Activated CD4-positive, alpha-beta T cell treated with anti-CD3 and anti-CD28 coated beads, Interleukin-2, amount 10 ng/mL, durations not matched to agents 24 days and 14 days (primary cell): ENCODE results near the gene TRAP1. TPM values are rescaled to one million over a fixed set of nuclear protein-coding genes. Genes with fewer than 3 reads are reported as not detected.
"Not testable (repeated sequence)": the region's sequence is repeated elsewhere in the genome, so short reads cannot be mapped to it uniquely, and the experiment has no call there.

Experiments
- DNase-seq: peaks from one replicate; pipeline ENCODE4 v3.0.0; 2022
- H3K27ac Mint-ChIP-seq: one replicate; pipeline ENCODE4 v1.8.0; 2022; ENCODE audit warnings: mild to moderate bottlenecking, mixed read lengths
- H3K27me3 Mint-ChIP-seq: one replicate; pipeline ENCODE4 v1.8.0; 2022; ENCODE audit warnings: mixed read lengths
- H3K36me3 Mint-ChIP-seq: one replicate; pipeline ENCODE4 v1.8.0; 2022; ENCODE audit warnings: low read depth, mild to moderate bottlenecking, mixed read lengths
- H3K4me1 Mint-ChIP-seq: one replicate; pipeline ENCODE4 v1.8.0; 2021; ENCODE audit warnings: mixed read lengths
- H3K4me3 Mint-ChIP-seq: one replicate; pipeline ENCODE4 v1.8.0; 2022; ENCODE audit warnings: mild to moderate bottlenecking, moderate library complexity, mixed read lengths
- H3K9me3 Mint-ChIP-seq: one replicate; pipeline ENCODE4 v1.8.0; 2021; ENCODE audit warnings: mixed read lengths
- intact Hi-C: fragments of 100-400 bp; cut with micrococcal nuclease; formaldehyde crosslinking; loops from one replicate; pipeline ENCODE4 v1.15.1; 2023
- total RNA-seq: library from RNA; stranded (reverse); gene quantifications from 2 replicates; pipeline ENCODE4 v1.2.3, GENCODE V29; 2022

The TRAP1 gene
- total RNA-seq, 1 donor from 2014 or later = 421 TPM

DNA sequence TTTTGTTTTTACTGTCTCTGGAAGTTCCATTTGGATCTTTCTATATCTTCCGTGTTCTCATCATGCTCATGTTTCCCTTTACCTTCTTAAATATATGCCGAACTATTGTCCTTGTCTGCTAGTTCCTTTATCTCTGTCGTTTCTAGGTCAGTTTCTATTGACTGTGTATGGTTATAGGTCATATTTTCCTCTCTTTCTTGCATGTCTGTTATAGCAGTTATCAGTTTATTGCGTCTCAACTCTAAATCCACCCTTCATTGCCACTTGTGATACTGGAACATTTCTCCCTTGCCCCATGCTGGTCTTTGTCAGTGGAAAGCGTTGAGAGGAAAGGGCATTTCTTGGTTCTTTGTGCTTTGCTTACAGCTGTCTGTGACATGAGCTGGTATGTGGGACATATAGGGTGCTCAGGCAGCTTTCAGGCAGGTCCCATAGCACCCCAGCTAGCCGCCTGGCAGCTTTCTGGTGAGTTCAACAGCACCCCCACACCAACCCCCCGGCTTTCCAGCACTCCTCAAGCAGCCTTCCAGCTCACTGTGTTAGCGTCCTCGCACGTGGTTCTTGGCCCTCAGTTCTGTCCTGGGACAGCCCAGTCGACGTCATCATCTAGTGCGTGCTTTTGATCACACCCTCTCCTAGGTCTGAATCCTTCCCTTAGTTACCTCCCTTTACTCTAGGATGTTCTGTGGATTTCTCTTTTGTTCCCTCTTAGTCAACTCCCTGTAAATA, 78.2 kb downstream of the TRAP1 start:
- intact Hi-C loops = no loop called here
- Mint-ChIP-seq H3K4me3 (no peak overlapping the region), H3K9me3 (no peaks in the 10 kb centered on the region)

GRCh38 chr16:3637371-3637923, 79.9 kb downstream of the TRAP1 start:
- peaks cover 16% of the 10 kb centered on the region for H3K4me1 Mint-ChIP-seq
- intact Hi-C loops = no loop called here
- H3K9me3 Mint-ChIP-seq = no peaks in the 10 kb centered on the region
- no peaks in the 10 kb centered on the region for H3K27me3 Mint-ChIP-seq
- H3K36me3 Mint-ChIP-seq = peaks cover 1% of the 10 kb centered on the region
- peak overlapping the region; percentile 83 for H3K27ac Mint-ChIP-seq
- peak overlapping the region; percentile 28 for H3K4me3 Mint-ChIP-seq
- peak; percentile 78 for DNase-seq

More for the DNA sequence above, 78.2 kb downstream of the TRAP1 start:
- H3K27ac Mint-ChIP-seq = no peak overlapping the region
- no peak for DNase-seq
- peaks cover 2% of the 10 kb centered on the region for H3K36me3 Mint-ChIP-seq
- peaks cover 16% of the 10 kb centered on the region for H3K4me1 Mint-ChIP-seq
- no peaks in the 10 kb centered on the region for H3K27me3 Mint-ChIP-seq

DNA sequence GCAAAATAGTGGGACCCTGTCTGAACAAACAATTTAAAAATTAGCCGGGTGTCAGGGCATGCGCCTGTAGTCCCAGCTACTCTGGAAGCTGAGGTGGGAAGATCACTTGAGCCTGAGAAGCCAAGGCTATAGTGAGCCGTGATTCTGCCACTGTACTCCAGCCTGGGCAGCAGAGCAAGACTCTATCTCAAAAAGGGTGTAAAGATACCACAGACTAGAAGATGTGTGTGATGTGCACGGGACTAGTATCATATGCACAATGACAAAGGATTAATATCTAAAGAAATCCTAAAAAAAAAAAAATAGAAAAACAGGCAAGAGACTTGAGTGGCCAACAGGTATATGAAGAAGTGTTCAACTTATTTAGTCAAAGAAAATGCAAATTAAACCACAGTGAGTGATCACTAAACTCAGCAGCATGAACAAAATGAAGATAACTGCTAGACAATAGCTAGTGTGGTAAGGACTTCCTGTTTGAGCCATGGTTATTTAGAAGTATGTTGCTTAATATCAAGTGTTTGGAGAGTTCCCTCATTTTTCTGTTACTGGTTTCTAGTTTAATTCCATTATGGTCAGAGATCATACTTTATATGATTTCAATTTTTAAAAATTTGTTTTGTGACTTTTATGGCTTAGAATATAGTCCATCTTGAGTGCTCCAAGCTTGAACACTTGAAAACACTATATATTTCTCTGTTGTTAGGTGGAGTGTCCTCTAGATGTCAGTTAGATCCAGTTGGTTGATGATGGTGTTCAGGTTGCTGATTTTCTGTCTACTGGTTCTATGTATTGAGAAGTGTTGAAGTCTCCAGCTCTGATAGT, 91.2 kb downstream of the TRAP1 start:
- Mint-ChIP-seq H3K36me3 (no peaks in the 10 kb centered on the region), H3K4me3 (peak overlapping the region; percentile 46), H3K27ac (peak overlapping the region; percentile 85), H3K4me1 (peaks cover 20% of the 10 kb centered on the region), H3K27me3 (no peaks in the 10 kb centered on the region), H3K9me3 (no peaks in the 10 kb centered on the region)
- no peak for DNase-seq
- intact Hi-C loops = no loop called here

DNA sequence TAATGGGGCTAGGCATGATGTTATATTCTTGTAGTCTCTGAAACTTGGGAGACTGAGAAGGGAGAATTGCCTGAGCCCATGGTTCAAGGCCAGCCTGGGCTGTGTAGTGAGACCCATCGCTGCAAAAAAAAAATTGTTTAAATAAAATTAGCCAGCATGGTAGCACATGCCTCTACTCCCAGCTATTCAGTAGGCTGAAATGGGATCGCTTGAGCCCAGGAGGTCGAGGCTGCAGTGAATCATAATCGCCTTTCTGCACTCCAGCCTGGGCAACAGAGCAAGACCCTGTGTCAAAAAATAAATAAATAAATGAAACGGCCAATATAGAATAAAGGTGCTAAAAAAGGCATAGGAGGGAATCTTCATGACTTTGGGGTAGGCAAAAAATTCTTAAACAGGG, 92.0 kb downstream of the TRAP1 start:
- H3K27ac Mint-ChIP-seq = no peak overlapping the region
- intact Hi-C loops = no loop called here
- H3K4me3 Mint-ChIP-seq = no peak overlapping the region

GRCh38 chr16:3623642-3624041, 93.7 kb downstream of the TRAP1 start:
- no peaks in the 10 kb centered on the region for H3K9me3 Mint-ChIP-seq
- H3K4me1 Mint-ChIP-seq = peaks cover 23% of the 10 kb centered on the region
- DNase-seq = no peak
- intact Hi-C loops = no loop called here
- no peak overlapping the region for H3K4me3 Mint-ChIP-seq
- no peak overlapping the region for H3K27ac Mint-ChIP-seq
- peaks cover 2% of the 10 kb centered on the region for H3K36me3 Mint-ChIP-seq
- H3K27me3 Mint-ChIP-seq = no peaks in the 10 kb centered on the region

More for the DNA sequence above, 92.0 kb downstream of the TRAP1 start:
- no peak for DNase-seq
- H3K36me3 Mint-ChIP-seq = no peaks in the 10 kb centered on the region
- H3K4me1 Mint-ChIP-seq = peaks cover 20% of the 10 kb centered on the region
- no peaks in the 10 kb centered on the region for H3K9me3 Mint-ChIP-seq
- H3K27me3 Mint-ChIP-seq = no peaks in the 10 kb centered on the region

DNA sequence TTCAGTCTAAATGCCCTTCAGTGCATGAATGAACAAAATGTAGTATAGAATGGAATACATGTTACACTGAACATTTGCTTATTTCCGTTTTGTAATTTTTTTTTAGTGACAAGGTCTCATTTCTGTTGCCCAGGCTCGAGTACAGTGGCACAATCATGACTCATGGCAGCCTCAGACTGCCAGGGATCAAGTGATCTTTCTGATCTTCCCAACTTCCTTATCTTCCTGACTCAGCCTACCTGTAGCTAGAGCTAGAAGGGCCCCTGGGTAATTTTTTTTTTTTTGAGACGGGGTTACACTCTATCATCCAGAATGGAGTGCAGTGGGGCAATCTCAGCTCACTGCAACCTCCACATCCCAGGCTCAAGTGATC, 98.6 kb downstream of the TRAP1 start:
- no peak overlapping the region for H3K4me3 Mint-ChIP-seq
- peaks cover 25% of the 10 kb centered on the region for H3K4me1 Mint-ChIP-seq
- H3K27me3 Mint-ChIP-seq = no peaks in the 10 kb centered on the region
- intact Hi-C loops = loop anchor here (10.0 kb wide), 1 partner anchor 114 kb away; the partner anchor contains the start of gene CLUAP1
- no peak for DNase-seq
- H3K36me3 Mint-ChIP-seq = peaks cover 28% of the 10 kb centered on the region
- no peak overlapping the region for H3K27ac Mint-ChIP-seq
- H3K9me3 Mint-ChIP-seq = no peaks in the 10 kb centered on the region

DNA sequence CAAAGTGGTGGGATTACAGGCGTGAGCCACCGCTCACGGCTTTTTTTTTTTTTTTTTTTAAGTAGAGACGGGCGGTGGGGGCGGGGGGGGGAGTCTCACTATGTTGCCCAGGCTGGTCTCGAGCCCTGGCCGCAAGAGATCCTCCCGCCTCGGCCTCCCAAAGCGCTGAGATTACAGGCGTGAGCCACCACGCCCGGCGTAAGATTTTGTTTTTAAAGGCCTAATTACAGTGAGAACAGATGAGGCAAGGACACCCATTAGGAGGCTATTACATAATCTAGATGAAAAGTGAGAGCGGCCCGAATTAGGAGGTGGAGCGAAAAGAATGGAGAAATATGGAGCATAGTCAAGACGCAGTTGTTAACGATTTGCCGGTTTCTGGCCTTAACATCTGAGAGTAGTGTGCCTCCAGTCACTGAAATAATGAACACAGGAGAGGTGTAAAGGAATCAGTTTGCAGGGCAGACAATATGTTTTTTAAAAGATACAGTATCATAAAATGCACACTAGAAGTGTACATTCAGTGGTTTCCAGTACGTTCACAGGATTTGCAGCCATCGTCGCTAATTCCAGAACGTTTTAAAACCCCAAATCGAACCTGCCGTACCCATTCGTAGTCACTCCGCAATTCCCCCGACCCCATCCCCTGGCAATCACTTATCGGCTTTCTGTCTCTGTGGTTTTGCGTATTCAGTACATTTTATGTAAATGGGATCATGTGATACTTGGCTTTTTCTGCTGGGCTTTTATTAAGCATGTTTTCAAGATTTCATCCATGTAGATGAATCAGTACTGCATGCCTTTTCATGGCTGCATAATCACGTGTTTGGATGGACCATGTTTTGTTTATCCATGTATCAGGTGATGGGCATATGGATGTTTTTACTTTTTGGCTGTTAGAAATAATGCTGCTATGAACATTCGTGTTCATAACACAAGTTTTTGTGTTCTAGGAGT, 104.5 kb downstream of the TRAP1 start:
- no peak for DNase-seq
- H3K36me3 Mint-ChIP-seq = peaks cover 39% of the 10 kb centered on the region
- H3K27me3 Mint-ChIP-seq = no peaks in the 10 kb centered on the region
- H3K9me3 Mint-ChIP-seq = no peaks in the 10 kb centered on the region
- peak overlapping the region; percentile 52 for H3K27ac Mint-ChIP-seq
- intact Hi-C loops = loop anchor here (10.0 kb wide), 1 partner anchor 108 kb away; the partner anchor contains the start of gene CLUAP1
- H3K4me1 Mint-ChIP-seq = peaks cover 42% of the 10 kb centered on the region
- H3K4me3 Mint-ChIP-seq = peak overlapping the region; percentile 99

GRCh38 chr16:3611146-3611975, 106.0 kb downstream of the TRAP1 start, which contains the start of gene SLX4:
TSS of gene SLX4 (minus strand) at chr16:3611606. CDS start at chr16:3608964, 2,642 bp downstream.
- no peaks in the 10 kb centered on the region for H3K9me3 Mint-ChIP-seq
- peak; percentile 99 for DNase-seq
- H3K27me3 Mint-ChIP-seq = no peaks in the 10 kb centered on the region
- peak within 1 kb of the TSS; percentile 99 for H3K4me3 Mint-ChIP-seq
- peaks cover 44% of the 10 kb centered on the region for H3K4me1 Mint-ChIP-seq
- intact Hi-C loops = loop anchor here (2.0 to 10.0 kb wide), 2 partner anchors 33 to 107 kb away; partner anchors contain the start of gene CLUAP1
- H3K36me3 Mint-ChIP-seq = peaks cover 37% of the 10 kb centered on the region
- H3K27ac Mint-ChIP-seq = peak within 1 kb of the TSS; percentile 95

DNA sequence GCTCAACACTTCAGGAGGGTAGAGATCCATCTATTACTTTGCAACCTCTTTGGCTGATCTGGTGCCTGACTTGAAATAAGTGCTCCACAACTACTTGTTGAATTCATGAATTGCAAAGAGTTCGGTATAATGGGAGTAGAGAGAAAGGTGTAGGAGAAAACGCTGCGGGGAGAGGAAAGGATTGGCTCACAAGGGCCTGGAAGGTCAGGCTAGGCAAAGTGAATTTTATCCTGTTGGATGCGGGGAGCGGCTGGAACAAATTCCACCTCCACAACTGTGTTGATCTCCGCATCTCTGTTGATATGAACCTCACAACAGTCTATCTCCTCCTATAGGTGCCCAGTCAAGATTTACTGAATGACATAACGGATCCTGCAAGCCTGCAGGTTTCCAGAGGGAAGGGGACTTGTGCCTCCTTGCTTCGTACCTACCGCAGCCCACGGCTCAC, 106.6 kb downstream of the TRAP1 start:
- Mint-ChIP-seq H3K4me3 (peak overlapping the region; percentile 99), H3K27me3 (no peaks in the 10 kb centered on the region), H3K36me3 (peaks cover 40% of the 10 kb centered on the region), H3K27ac (peak overlapping the region; percentile 79), H3K4me1 (peaks cover 49% of the 10 kb centered on the region), H3K9me3 (no peaks in the 10 kb centered on the region)
- intact Hi-C loops = loop anchor here (2.0 to 10.0 kb wide), 2 partner anchors 32 to 106 kb away; partner anchors contain the start of gene CLUAP1
- DNase-seq = no peak

DNA sequence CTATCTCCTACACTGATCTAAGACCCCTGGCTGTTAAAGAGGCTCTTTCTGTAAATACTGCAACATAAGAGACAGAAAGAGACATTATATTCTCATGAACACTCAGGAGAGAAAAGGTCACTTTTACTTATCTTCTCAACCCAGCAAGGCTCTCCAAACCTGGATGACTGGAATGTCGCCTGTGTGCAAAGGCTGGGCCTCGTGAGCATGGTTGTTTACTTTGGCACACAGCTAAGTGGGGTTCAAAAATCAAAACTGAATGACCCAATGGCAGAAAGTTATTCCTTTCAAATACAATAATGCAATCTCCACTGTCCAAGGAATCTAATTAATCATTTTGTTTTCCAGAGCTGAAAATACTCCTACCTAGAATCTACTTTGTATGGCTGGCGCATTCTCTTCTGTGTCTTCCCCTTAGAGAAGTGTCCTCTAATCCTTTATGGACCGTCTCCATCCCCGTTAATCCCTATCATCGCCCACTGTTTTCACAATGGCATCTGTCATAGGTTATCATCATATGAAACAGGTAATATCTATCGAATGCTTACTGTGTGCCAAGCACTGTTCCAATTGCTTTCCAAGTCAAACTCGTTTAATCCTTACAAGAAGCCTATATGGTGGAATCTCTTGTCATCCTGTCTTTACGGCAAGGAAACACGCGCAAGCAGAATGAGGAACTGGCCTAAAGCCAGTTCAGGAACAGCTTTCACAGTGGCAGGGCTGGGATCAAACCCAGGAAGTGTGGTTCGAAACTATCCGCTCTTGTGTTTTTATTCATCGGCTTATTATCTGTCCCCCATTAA, 107.2 kb downstream of the TRAP1 start:
- H3K4me1 Mint-ChIP-seq = peaks cover 44% of the 10 kb centered on the region
- H3K9me3 Mint-ChIP-seq = no peaks in the 10 kb centered on the region
- intact Hi-C loops = loop anchor here (2.0 to 10.0 kb wide), 2 partner anchors 31 to 105 kb away; partner anchors contain the start of gene CLUAP1
- peak overlapping the region; percentile 99 for H3K4me3 Mint-ChIP-seq
- H3K36me3 Mint-ChIP-seq = peaks cover 34% of the 10 kb centered on the region
- DNase-seq = peak; percentile 64
- no peaks in the 10 kb centered on the region for H3K27me3 Mint-ChIP-seq
- peak overlapping the region; percentile 79 for H3K27ac Mint-ChIP-seq

DNA sequence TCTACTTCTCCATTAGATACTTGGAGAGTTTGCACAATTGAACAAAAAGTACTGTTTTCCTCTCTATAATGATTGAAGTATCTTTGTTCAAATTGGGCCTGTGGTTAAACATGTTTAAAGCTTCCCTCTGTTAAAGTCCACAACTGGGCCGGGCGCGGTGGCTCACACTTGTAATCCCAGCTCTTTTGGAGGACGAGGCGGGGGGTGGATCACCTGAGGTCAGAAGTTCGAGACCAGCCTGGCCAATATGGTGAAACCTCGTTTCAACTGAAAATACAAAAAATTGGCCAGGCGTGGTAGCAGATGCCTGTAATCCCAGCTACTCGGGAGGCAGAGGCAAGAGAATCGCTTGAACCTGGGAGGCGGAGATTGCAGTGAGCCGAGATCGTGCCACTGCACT, 108.3 kb downstream of the TRAP1 start:
- peaks cover 36% of the 10 kb centered on the region for H3K4me1 Mint-ChIP-seq
- intact Hi-C loops, DNase-seq, H3K27ac Mint-ChIP-seq, H3K27me3 Mint-ChIP-seq, H3K4me3 Mint-ChIP-seq, H3K9me3 Mint-ChIP-seq: not testable (repeated sequence)
- H3K36me3 Mint-ChIP-seq = peaks cover 25% of the 10 kb centered on the region
